K562 (cell line): Measurements from ENCODE around the gene SAMD9. TPM values are rescaled to one million over a fixed set of nuclear protein-coding genes. Genes with fewer than 3 reads are reported as not detected.

ENCODE experiments used
- ATAC-seq: fragments of 200-7000 bp; cut with Tn5 transposase; 3 replicates; pipeline ENCODE4 v1.9.1; 2020; ENCODE audit warnings: moderate library complexity
- BruUV-seq: library from RNA; stranded (reverse); fragments of 400-500 nt; replicated peaks from 2 replicates; lab custom pipeline; 2021; lab: Mats Ljungman, UMichigan
- CTCF ChIA-PET: fragments of 300-600 bp; formaldehyde crosslinking; extraction: SDS; loops from one replicate; lab custom pipeline; 2021; ENCODE audit warnings: low intra/inter-chr PET ratio; lab: Yijun Ruan, JAX
- POLR2A ChIA-PET: fragments of 300-600, 350-650 bp; sonication (Branson Sonifier 250); formaldehyde crosslinking; extraction: SDS; loops from one replicate; lab custom pipeline; 2021; ENCODE audit warnings: antibody characterized with exemption, inconsistent platforms; lab: Yijun Ruan, JAX
- DNase-seq, 4 experiments: peaks; one replicate each; pipeline versions ENCODE4 v3.0.0 to v3.0.0-alpha.2; 2011 to 2018; ENCODE audit warnings: low spot score in 3 of 4, mixed read lengths in 3 of 4; ENCODE audit errors: extremely low read depth in 1 of 4
- FAIRE-seq: peaks from 2 replicates; lab custom pipeline; 2011; peaks lifted over from hg19 to GRCh38; lab: Jason Lieb, UNC
- H2AFZ ChIP-seq: 2 replicates; pipeline ENCODE4 v1.6.0; 2011; ENCODE audit warnings: low read depth, low read length, control low read depth, inconsistent platforms
- H3K27ac ChIP-seq: fragments of 200-600 bp; 3 replicates; pipeline ENCODE4 v1.8.0; 2011; ENCODE audit warnings: low read depth, mild to moderate bottlenecking, control low read depth, inconsistent platforms, low read length, moderate library complexity, mixed read lengths; ENCODE audit errors: extremely low read depth
- H3K27me3 ChIP-seq, 2 experiments: fragments of 300-600 bp in 1 of 2; 2 replicates in 1 of 2; 3 replicates in 1 of 2; pipeline versions ENCODE4 v1.6.0 to v1.8.0; 2011; ENCODE audit warnings: inconsistent platforms in 2 of 2, low read length in 2 of 2, mild to moderate bottlenecking in 1 of 2, mixed read lengths in 1 of 2, moderate library complexity in 1 of 2; ENCODE audit not compliant: control insufficient read depth in 2 of 2, insufficient read depth in 2 of 2
- H3K36me3 ChIP-seq: fragments of 300-600 bp; 3 replicates; pipeline ENCODE4 v1.8.0; 2011; ENCODE audit warnings: mild to moderate bottlenecking, low read length, inconsistent platforms; ENCODE audit not compliant: control insufficient read depth, insufficient read depth
- H3K4me1 ChIP-seq, 2 experiments: fragments of 200-600 bp in 1 of 2; replicated peaks in 1 of 2; 2 replicates in 1 of 2; 3 replicates in 1 of 2; pipeline versions ENCODE4 v1.5.1 to v1.8.0; 2011; ENCODE audit warnings: inconsistent platforms in 2 of 2, low read length in 2 of 2, mild to moderate bottlenecking in 1 of 2, mixed read lengths in 1 of 2, moderate library complexity in 1 of 2; ENCODE audit not compliant: control insufficient read depth in 2 of 2, insufficient read depth in 2 of 2
- H3K4me2 ChIP-seq: 2 replicates; pipeline ENCODE4 v1.6.1; 2011; ENCODE audit warnings: low read length, control low read depth, inconsistent platforms, mixed read lengths; ENCODE audit not compliant: insufficient read depth
- H3K4me3 ChIP-seq: fragments of 200-600 bp; sonication (generic), shearing (Covaris generic); 2 replicates; pipeline ENCODE4 v1.5.1; 2016; ENCODE audit warnings: control low read depth, inconsistent platforms
- H3K79me2 ChIP-seq: fragments of 200-600 bp; 3 replicates; pipeline ENCODE4 v1.8.0; 2011; ENCODE audit warnings: low read length, inconsistent platforms; ENCODE audit not compliant: control insufficient read depth, insufficient read depth
- H3K9ac ChIP-seq, 2 experiments: 2 replicates each; pipeline versions ENCODE4 v1.6.0 to v1.6.1; 2011; ENCODE audit warnings: low read depth in 2 of 2, low read length in 2 of 2, control low read depth in 1 of 2, inconsistent platforms in 1 of 2, mild to moderate bottlenecking in 1 of 2, mixed read lengths in 1 of 2; ENCODE audit not compliant: insufficient read depth in 1 of 2
- H3K9me1 ChIP-seq: one replicate; pipeline ENCODE4 v1.6.0; 2011; ENCODE audit warnings: inconsistent platforms, mild to moderate bottlenecking, low read length, moderate library complexity; ENCODE audit not compliant: control insufficient read depth, insufficient read depth
- H3K9me3 ChIP-seq: replicated peaks from 2 replicates; pipeline ENCODE4 v1.5.1; 2011; ENCODE audit warnings: low read depth, low read length, inconsistent platforms; ENCODE audit not compliant: control insufficient read depth, insufficient read depth
- H4K20me1 ChIP-seq: replicated peaks from 2 replicates; pipeline ENCODE4 v1.6.1; 2011; ENCODE audit warnings: low read length, inconsistent platforms, mixed read lengths; ENCODE audit not compliant: control insufficient read depth, insufficient read depth
- SP1 ChIP-seq: sonication (generic); formaldehyde crosslinking; IDR thresholded peaks from 2 replicates; pipeline ENCODE4 v1.8.1; 2022; ENCODE audit warnings: mild to moderate bottlenecking, missing genetic modification reagents
- ZNF124 ChIP-seq: sonication (generic); formaldehyde crosslinking; IDR thresholded peaks from 2 replicates; pipeline ENCODE4 v1.8.1; 2022; ENCODE audit warnings: missing genetic modification reagents
- ZNF134 ChIP-seq: fragments of 250-450 bp; sonication (Bioruptor Pico); conservative IDR thresholded peaks from 2 replicates; pipeline ENCODE4 v1.4.0; 2020
- ZNF253 ChIP-seq: fragments of 250-450 bp; sonication (Bioruptor Pico); conservative IDR thresholded peaks from 2 replicates; pipeline ENCODE4 v1.6.1; 2021; ENCODE audit warnings: mild to moderate bottlenecking
- WGBS: fragments of 100-300 bp; shearing (Covaris generic); methylation state at CpG from one replicate; pipeline ENCODE4 v1.1.6; 2016; ENCODE audit warnings: low coverage, mixed read lengths; ENCODE audit not compliant: insufficient coverage; ENCODE audit errors: missing lambda C conversion rate; 5-methylcytosine and 5-hydroxymethylcytosine counted together
- in situ Hi-C: fragments of 300-500 bp; cut with MboI; formaldehyde crosslinking; loops from 4 replicates; pipeline ENCODE4 v1.15.0; 2018; ENCODE audit warnings: inconsistent platforms, mixed read lengths
- intact Hi-C: fragments of 100-400 bp; cut with micrococcal nuclease; formaldehyde crosslinking; loops from 2 replicates; pipeline ENCODE4 v1.14.2; 2022
- polyA plus RNA-seq, 8 experiments: library from polyadenylated mRNA; depleted of rRNA in 4 of 8; stranded (reverse) in 5 of 8; unstranded in 3 of 8; fragments of >200 nt; fragmentation: Nextera tagmentation in 2 of 8; fragmentation: Illumina TruSeq in 1 of 8; extraction: Ambion mirVana in 2 of 8; extraction: Trizol in 1 of 8; gene quantifications; 2 replicates each; pipeline versions ENCODE4 v1.2.1 to v1.2.3, GENCODE V29; 2011 to 2014; ENCODE audit warnings: inconsistent platforms in 1 of 8, missing spikeins in 1 of 8
- total RNA-seq, 7 experiments: library from RNA; depleted of rRNA in 6 of 7; stranded (reverse); fragments of >200 nt in 6 of 7; fragmentation: Illumina TruSeq in 2 of 7; extraction: Trizol in 2 of 7; gene quantifications; 2 replicates each; pipeline versions ENCODE4 v1.2.1 to v1.2.3, GENCODE V29; 2011 to 2021; ENCODE audit warnings: low replicate concordance in 1 of 7
- TF ChIP-seq, protein P1 (sequence below): sonication (generic); formaldehyde crosslinking; IDR thresholded peaks from 2 replicates; pipeline ENCODE4 v1.8.0; 2023; ENCODE audit warnings: missing genetic modification reagents, mild to moderate bottlenecking, borderline replicate concordance
- TF ChIP-seq, protein P2 (sequence below): fragments of 450-650 bp; formaldehyde crosslinking; IDR thresholded peaks from 2 replicates; pipeline ENCODE4 v1.4.0; 2022; ENCODE audit warnings: mild to moderate bottlenecking, moderate library complexity
- TF ChIP-seq, protein P3 (sequence below): sonication (generic); formaldehyde crosslinking; IDR thresholded peaks from 2 replicates; pipeline ENCODE4 v1.8.1; 2023; ENCODE audit warnings: mild to moderate bottlenecking, missing genetic modification reagents
- TF ChIP-seq, protein P4 (sequence below): fragments of 450-650 bp; IDR thresholded peaks from 2 replicates; pipeline ENCODE4 v1.6.1; 2016; ENCODE audit warnings: missing biosample characterization, missing genetic modification characterization

Gene SAMD9
- total and polyA plus RNA-seq, 9 of the 15 experiments (the other 6 are each of a cell fraction or from before 2014, with no cell fraction given), result 1.0 to 4.0 (median 1.9) TPM

DNA sequence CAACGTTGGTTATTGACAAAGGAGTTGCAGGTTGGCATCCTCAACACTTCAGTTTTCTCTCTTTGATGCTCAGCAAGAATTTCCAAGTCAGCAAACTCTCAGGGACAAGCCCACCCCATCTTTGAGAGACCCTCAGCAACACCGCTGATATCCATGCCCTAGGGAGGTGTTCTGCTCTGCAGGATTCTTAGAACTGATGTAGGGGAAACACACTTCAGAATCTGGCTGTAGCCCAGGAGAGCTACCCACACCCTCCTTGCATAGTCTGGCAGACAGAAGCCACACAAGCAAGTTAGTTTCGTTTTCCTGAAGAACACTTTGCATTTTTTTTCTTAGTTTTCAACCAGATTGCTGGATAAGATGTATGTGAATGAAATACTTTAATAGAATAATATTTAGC lies 29.6 kb upstream of the SAMD9 start:
- POLR2A ChIA-PET, result no interaction called here
- ATAC-seq (peak; percentile 71), DNase-seq (peak in 2 of 4 experiments; percentile 25 to 26), FAIRE-seq (peak; percentile 48)
- H3K27ac ChIP-seq, result peak overlapping the region; percentile 23; the same call in 1 of the 3 replicates
- intact Hi-C loops, result loop anchor here (2.0 kb wide), 1 partner anchor 29 kb away; no protein-coding TSS in a partner anchor
- TF ChIP-seq, protein P1, sequence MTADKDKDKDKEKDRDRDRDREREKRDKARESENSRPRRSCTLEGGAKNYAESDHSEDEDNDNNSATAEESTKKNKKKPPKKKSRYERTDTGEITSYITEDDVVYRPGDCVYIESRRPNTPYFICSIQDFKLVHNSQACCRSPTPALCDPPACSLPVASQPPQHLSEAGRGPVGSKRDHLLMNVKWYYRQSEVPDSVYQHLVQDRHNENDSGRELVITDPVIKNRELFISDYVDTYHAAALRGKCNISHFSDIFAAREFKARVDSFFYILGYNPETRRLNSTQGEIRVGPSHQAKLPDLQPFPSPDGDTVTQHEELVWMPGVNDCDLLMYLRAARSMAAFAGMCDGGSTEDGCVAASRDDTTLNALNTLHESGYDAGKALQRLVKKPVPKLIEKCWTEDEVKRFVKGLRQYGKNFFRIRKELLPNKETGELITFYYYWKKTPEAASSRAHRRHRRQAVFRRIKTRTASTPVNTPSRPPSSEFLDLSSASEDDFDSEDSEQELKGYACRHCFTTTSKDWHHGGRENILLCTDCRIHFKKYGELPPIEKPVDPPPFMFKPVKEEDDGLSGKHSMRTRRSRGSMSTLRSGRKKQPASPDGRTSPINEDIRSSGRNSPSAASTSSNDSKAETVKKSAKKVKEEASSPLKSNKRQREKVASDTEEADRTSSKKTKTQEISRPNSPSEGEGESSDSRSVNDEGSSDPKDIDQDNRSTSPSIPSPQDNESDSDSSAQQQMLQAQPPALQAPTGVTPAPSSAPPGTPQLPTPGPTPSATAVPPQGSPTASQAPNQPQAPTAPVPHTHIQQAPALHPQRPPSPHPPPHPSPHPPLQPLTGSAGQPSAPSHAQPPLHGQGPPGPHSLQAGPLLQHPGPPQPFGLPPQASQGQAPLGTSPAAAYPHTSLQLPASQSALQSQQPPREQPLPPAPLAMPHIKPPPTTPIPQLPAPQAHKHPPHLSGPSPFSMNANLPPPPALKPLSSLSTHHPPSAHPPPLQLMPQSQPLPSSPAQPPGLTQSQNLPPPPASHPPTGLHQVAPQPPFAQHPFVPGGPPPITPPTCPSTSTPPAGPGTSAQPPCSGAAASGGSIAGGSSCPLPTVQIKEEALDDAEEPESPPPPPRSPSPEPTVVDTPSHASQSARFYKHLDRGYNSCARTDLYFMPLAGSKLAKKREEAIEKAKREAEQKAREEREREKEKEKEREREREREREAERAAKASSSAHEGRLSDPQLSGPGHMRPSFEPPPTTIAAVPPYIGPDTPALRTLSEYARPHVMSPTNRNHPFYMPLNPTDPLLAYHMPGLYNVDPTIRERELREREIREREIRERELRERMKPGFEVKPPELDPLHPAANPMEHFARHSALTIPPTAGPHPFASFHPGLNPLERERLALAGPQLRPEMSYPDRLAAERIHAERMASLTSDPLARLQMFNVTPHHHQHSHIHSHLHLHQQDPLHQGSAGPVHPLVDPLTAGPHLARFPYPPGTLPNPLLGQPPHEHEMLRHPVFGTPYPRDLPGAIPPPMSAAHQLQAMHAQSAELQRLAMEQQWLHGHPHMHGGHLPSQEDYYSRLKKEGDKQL, result no peak
- TF ChIP-seq ZNF134 (CRISPR knock-in tag) (no peak), ZNF124 (CRISPR knock-in tag) (no peak), ZNF253 (CRISPR knock-in tag) (no peak), SP1 (CRISPR knock-in tag) (no peak)
- TF ChIP-seq, protein P2, sequence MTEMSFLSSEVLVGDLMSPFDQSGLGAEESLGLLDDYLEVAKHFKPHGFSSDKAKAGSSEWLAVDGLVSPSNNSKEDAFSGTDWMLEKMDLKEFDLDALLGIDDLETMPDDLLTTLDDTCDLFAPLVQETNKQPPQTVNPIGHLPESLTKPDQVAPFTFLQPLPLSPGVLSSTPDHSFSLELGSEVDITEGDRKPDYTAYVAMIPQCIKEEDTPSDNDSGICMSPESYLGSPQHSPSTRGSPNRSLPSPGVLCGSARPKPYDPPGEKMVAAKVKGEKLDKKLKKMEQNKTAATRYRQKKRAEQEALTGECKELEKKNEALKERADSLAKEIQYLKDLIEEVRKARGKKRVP (CRISPR knock-in tag), result no peak
- TF ChIP-seq, protein P3, sequence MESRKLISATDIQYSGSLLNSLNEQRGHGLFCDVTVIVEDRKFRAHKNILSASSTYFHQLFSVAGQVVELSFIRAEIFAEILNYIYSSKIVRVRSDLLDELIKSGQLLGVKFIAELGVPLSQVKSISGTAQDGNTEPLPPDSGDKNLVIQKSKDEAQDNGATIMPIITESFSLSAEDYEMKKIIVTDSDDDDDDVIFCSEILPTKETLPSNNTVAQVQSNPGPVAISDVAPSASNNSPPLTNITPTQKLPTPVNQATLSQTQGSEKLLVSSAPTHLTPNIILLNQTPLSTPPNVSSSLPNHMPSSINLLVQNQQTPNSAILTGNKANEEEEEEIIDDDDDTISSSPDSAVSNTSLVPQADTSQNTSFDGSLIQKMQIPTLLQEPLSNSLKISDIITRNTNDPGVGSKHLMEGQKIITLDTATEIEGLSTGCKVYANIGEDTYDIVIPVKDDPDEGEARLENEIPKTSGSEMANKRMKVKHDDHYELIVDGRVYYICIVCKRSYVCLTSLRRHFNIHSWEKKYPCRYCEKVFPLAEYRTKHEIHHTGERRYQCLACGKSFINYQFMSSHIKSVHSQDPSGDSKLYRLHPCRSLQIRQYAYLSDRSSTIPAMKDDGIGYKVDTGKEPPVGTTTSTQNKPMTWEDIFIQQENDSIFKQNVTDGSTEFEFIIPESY (CRISPR knock-in tag), result no peak
- TF ChIP-seq, protein P4, sequence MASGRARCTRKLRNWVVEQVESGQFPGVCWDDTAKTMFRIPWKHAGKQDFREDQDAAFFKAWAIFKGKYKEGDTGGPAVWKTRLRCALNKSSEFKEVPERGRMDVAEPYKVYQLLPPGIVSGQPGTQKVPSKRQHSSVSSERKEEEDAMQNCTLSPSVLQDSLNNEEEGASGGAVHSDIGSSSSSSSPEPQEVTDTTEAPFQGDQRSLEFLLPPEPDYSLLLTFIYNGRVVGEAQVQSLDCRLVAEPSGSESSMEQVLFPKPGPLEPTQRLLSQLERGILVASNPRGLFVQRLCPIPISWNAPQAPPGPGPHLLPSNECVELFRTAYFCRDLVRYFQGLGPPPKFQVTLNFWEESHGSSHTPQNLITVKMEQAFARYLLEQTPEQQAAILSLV (tag), result 0 out of 2 replicates have a peak, but pooled peaks have one; percentile 20
- peaks cover 0 to 12% of the 10 kb centered on the region in 2 experiments; a peak in 1 of 5 replicates for H3K4me1 ChIP-seq
- H3K79me2 ChIP-seq, result no peaks in the 10 kb centered on the region
- peak overlapping the region; percentile 51 for H3K4me2 ChIP-seq
- peak overlapping the region; percentile 82 for H2AFZ ChIP-seq
- no peaks in the 10 kb centered on the region for H3K9me1 ChIP-seq
- 0 out of 4 replicates have a peak overlapping the region, but pooled peaks of 1 of the 2 experiments have one; percentile 6 for H3K9ac ChIP-seq
- peaks cover 0 to 4% of the 10 kb centered on the region in 2 experiments; a peak in 1 of 5 replicates for H3K27me3 ChIP-seq
- in situ Hi-C loops, result no loop called here
- CTCF ChIA-PET, result no interaction called here
- 2% methylated on average over 3 of the region's 3 CpGs for WGBS
- no peaks in the 10 kb centered on the region for H4K20me1 ChIP-seq
- BruUV-seq, result no TSS peak
- no peaks in the 10 kb centered on the region for H3K9me3 ChIP-seq
- H3K4me3 ChIP-seq, result no peak overlapping the region
- no peaks in the 10 kb centered on the region for H3K36me3 ChIP-seq
